Naive thymus-derived CD4-positive, alpha-beta T cell (primary cell): ENCODE measurements around the gene SPIB. TPM values are rescaled to one million over a fixed set of nuclear protein-coding genes. Genes with fewer than 3 reads are reported as not detected.

Experiments used
- ATAC-seq: fragments of 150-1000 bp; cut with Tn5 transposase; 2 replicates; pipeline ENCODE4 v1.10.0; 2021; ENCODE audit warnings: mild to moderate bottlenecking, moderate library complexity
- CTCF ChIA-PET: fragments of 350-600 bp; sonication (Branson Sonifier 250); formaldehyde crosslinking; loops from one replicate; lab custom pipeline; 2021; ENCODE audit warnings: antibody characterized with exemption; lab: Charles Lee
- POLR2A ChIA-PET: fragments of 350-600 bp; sonication (Branson Sonifier 250); formaldehyde crosslinking; loops from one replicate; lab custom pipeline; 2021; ENCODE audit warnings: antibody characterized with exemption, inconsistent platforms; lab: Charles Lee
- DNase-seq, 9 donors: peaks; one replicate each; pipeline versions ENCODE4 v3.0.0 to v3.0.0-alpha.2; 2020 to 2022; ENCODE audit warnings: mixed read lengths in 1 of 9
- H3K27ac ChIP-seq: one replicate; pipeline ENCODE4 v1.7.0; 2013; ENCODE audit warnings: mild to moderate bottlenecking, low read depth, low read length, moderate library complexity
- H3K27me3 ChIP-seq, 2 donors: one replicate each; pipeline ENCODE4 v1.7.0; 2013; ENCODE audit warnings: low read length in 2 of 2, mild to moderate bottlenecking in 2 of 2, moderate library complexity in 2 of 2; ENCODE audit not compliant: control insufficient read depth in 2 of 2, insufficient read depth in 2 of 2
- H3K36me3 ChIP-seq, 3 experiments: 1 replicate in 2 of 3; 2 replicates in 1 of 3; pipeline ENCODE4 v1.7.0; 2013; ENCODE audit warnings: low read length in 3 of 3, mild to moderate bottlenecking in 3 of 3, moderate library complexity in 1 of 3; ENCODE audit not compliant: insufficient read depth in 3 of 3, control insufficient read depth in 2 of 3
- H3K4me1 ChIP-seq, 2 donors: one replicate each; pipeline ENCODE4 v1.7.0; 2013; ENCODE audit warnings: low read length in 2 of 2, mild to moderate bottlenecking in 2 of 2, moderate library complexity in 1 of 2; ENCODE audit not compliant: control insufficient read depth in 2 of 2, insufficient read depth in 2 of 2
- H3K4me3 ChIP-seq: 2 replicates; pipeline ENCODE4 v1.7.0; 2013; ENCODE audit warnings: mild to moderate bottlenecking, low read length
- H3K9me3 ChIP-seq, 3 experiments: 1 replicate in 2 of 3; 2 replicates in 1 of 3; pipeline ENCODE4 v1.7.0; 2013; ENCODE audit warnings: low read length in 3 of 3; ENCODE audit not compliant: control insufficient read depth in 2 of 3
- H3K27ac Mint-ChIP-seq, 9 donors: one replicate each; pipeline ENCODE4 v1.8.0; 2020 to 2022; ENCODE audit warnings: mixed read lengths in 9 of 9, mild to moderate bottlenecking in 8 of 9, moderate library complexity in 5 of 9, inconsistent platforms in 2 of 9
- H3K27me3 Mint-ChIP-seq, 5 donors: one replicate each; pipeline ENCODE4 v1.8.0; 2021 to 2022; ENCODE audit warnings: mixed read lengths in 5 of 5, mild to moderate bottlenecking in 1 of 5
- H3K36me3 Mint-ChIP-seq, 5 donors: one replicate each; pipeline ENCODE4 v1.8.0; 2020 to 2022; ENCODE audit warnings: mixed read lengths in 5 of 5, mild to moderate bottlenecking in 3 of 5, inconsistent platforms in 1 of 5
- H3K4me1 Mint-ChIP-seq, 7 donors: one replicate each; pipeline ENCODE4 v1.8.0; 2020 to 2022; ENCODE audit warnings: mixed read lengths in 7 of 7, mild to moderate bottlenecking in 3 of 7, inconsistent platforms in 1 of 7
- H3K4me3 Mint-ChIP-seq, 10 donors: one replicate each; pipeline ENCODE4 v1.8.0; 2020 to 2022; ENCODE audit warnings: mild to moderate bottlenecking in 10 of 10, mixed read lengths in 10 of 10, moderate library complexity in 6 of 10, inconsistent platforms in 2 of 10
- H3K9me3 Mint-ChIP-seq, 11 donors: one replicate each; pipeline ENCODE4 v1.8.0; 2020 to 2022; ENCODE audit warnings: mixed read lengths in 11 of 11, mild to moderate bottlenecking in 4 of 11, inconsistent platforms in 1 of 11, moderate library complexity in 1 of 11
- intact Hi-C, 2 donors: fragments of 100-400 bp; cut with micrococcal nuclease; formaldehyde crosslinking; loops; one replicate each; pipeline ENCODE4 v1.15.1; 2023
- polyA plus RNA-seq, 2 donors: library from polyadenylated mRNA; unstranded; fragments of 300-500 nt; fragmentation: Illumina TruSeq; gene quantifications; one replicate each; pipeline ENCODE4 v1.2.3, GENCODE V29; 2021
- total RNA-seq, 6 experiments: library from RNA in 5 of 6; stranded (reverse) in 5 of 6; gene quantifications; 1 replicate in 5 of 6; 2 replicates in 1 of 6; pipeline ENCODE4 v1.2.3 and lab custom pipeline; 2021 to 2026

The SPIB gene
- total and polyA plus RNA-seq, 7 experiments from 2014 or later, result 0.19 to 7.5 (median 0.94) TPM

DNA sequence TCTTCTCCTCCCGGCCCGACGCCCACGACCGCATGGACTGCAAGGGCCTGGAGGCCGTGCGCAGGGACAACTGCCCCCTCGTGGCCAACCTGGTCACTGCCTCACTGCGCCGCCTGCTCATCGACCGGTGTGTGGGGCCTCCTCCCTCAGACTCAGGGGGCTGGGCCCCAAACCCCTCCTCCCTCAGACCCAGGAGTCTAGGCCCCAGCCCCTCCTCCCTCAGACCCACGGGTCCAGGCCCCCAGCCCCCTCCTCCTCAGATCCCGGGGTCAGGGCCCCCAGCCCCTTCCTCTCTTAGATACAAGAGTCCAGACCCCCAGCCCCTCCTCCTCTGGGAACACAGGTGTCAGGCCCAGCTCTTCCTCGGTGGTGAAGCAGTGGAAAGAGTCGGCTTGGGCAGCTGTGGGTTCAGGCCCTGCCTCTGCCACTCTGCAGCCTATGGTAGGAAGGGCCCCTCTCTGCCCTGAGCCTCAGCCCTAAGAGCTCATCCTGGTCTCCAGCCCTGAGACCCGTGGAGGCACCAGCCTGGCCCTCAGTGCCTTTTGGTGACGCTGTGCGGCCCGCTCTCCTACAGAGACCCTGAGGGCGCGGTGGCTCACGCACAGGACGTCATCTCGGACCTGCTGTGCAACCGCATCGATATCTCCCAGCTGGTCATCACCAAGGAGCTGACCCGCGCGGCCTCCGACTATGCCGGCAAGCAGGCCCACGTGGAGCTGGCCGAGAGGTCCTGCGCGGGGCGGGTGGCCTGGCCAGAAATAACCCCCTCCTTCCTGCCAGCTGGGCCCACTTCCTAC is 3.7 kb upstream of the SPIB start:
- DNase-seq (peak; percentile 45 to 79 (median 66)), ATAC-seq (peak; percentile 85)
- Mint-ChIP-seq H3K4me3 (no peak overlapping the region), H3K27ac (no peak overlapping the region), H3K36me3 (peaks cover 0 to 11% (median 7%) of the 10 kb centered on the region in 5 donors), H3K9me3 (peaks cover 0 to 3% (median 0%) of the 10 kb centered on the region in 11 donors), H3K4me1 (peaks cover 8 to 15% (median 9%) of the 10 kb centered on the region in 7 donors), H3K27me3 (peaks cover 8 to 17% (median 11%) of the 10 kb centered on the region in 5 donors)
- no peak overlapping the region for H3K27ac ChIP-seq
- peaks cover 0 to 7% (median 0%) of the 10 kb centered on the region in 3 experiments for H3K36me3 ChIP-seq
- H3K4me1 ChIP-seq, result no peaks in the 10 kb centered on the region
- intact Hi-C loops, result loop anchor here (1.0 to 5.0 kb wide), 4 partner anchors 30 to 58 kb away; partner anchors contain the start of gene POLD1 (in 1 of the 2)
- ChIA-PET POLR2A (interaction anchor here (2.7 kb wide), 1 partner anchor 58 kb away, joined by 13 read pairs; no protein-coding TSS in a partner anchor), CTCF (interaction anchor here (1.0 to 1.4 kb wide), 3 partner anchors 13 to 58 kb away, joined by 4 to 5 read pairs (median 5); no protein-coding TSS in a partner anchor)
- no peak overlapping the region for H3K4me3 ChIP-seq
- H3K9me3 ChIP-seq, result no peaks in the 10 kb centered on the region
- H3K27me3 ChIP-seq, result no peaks in the 10 kb centered on the region

DNA sequence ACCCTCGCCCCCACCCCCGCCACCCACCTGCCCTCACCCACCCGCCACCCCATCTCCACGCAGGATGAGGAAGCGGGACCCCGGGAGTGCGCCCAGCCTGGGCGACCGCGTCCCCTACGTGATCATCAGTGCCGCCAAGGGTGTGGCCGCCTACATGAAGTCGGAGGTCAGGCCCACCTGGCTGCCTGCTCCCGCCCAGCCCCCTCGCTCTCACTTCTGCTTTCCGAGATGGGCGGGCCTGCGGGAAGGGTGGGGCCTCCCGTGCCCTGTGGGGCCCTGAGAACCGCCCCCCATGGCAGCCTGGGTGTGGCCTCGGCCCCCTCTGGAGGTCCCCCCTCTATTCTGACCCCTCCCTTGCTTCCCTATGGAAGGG is 3.1 kb upstream of the SPIB start:
- Mint-ChIP-seq H3K4me3 (no peak overlapping the region), H3K9me3 (peaks cover 0 to 3% (median 0%) of the 10 kb centered on the region in 11 donors), H3K4me1 (peaks cover 11 to 17% (median 13%) of the 10 kb centered on the region in 7 donors), H3K27me3 (peaks cover 8 to 23% (median 15%) of the 10 kb centered on the region in 5 donors), H3K36me3 (peaks cover 0 to 13% (median 7%) of the 10 kb centered on the region in 5 donors), H3K27ac (no peak overlapping the region)
- Histone ChIP-seq H3K36me3 (peaks cover 0 to 2% (median 0%) of the 10 kb centered on the region in 3 experiments), H3K9me3 (no peaks in the 10 kb centered on the region), H3K4me1 (no peaks in the 10 kb centered on the region), H3K27ac (no peak overlapping the region), H3K27me3 (no peaks in the 10 kb centered on the region), H3K4me3 (no peak overlapping the region)
- no peak for DNase-seq
- ChIA-PET POLR2A (no interaction called here), CTCF (interaction anchor here (0.8 to 1.4 kb wide), 4 partner anchors 13 to 94 kb away, joined by 3 to 5 read pairs (median 4); no protein-coding TSS in a partner anchor)
- ATAC-seq, result peak; percentile 71
- intact Hi-C loops, result loop anchor here in 1 of 2 donors (2.0 kb wide), 1 partner anchor 31 kb away; the partner anchor contains the start of gene POLD1

DNA sequence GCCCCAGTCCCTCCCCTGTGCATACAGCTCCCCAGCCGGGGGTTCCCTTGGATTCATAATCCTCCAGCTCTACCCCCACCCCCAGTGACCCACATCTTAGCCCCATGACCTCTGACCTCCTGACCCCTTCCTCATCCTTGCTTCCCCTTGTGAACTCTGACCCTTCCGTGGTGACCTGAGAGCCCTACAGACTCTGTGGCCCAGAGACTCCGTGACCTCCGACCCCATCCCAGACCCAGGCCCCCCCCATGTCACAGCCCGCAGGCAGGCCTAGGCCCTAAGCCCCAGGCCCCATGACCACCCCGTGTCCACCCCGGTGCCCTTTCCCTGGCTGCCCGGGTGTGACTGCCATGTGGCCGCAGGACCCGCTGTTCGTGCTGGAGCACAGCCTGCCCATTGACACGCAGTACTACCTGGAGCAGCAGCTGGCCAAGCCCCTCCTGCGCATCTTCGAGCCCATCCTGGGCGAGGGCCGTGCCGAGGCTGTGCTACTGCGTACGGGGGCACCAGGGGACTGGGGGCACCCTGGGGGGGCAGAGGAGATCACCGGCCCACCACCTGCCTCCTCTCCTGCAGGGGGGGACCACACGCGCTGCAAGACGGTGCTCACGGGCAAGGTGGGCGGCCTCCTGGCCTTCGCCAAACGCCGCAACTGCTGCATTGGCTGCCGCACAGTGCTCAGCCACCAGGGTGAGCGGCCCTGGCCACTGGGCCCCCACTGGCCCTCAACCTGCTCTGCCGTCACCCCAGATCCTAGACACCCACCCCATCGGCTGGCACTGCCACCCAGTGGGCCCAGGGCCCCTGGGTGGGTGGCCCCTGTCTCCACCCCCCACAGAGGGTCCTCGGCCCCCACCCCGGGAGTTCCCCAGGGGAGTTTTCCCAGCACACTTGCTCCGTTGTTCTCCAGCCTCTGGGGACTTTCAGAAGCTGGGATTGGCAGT is 2.4 kb upstream of the SPIB start:
- CTCF ChIA-PET, result interaction anchor here (0.8 to 1.4 kb wide), 4 partner anchors 14 to 93 kb away, joined by 3 to 5 read pairs (median 4); no protein-coding TSS in a partner anchor
- Histone ChIP-seq H3K27me3 (no peaks in the 10 kb centered on the region), H3K36me3 (no peaks in the 10 kb centered on the region), H3K27ac (no peak overlapping the region), H3K4me3 (no peak overlapping the region), H3K4me1 (no peaks in the 10 kb centered on the region), H3K9me3 (no peaks in the 10 kb centered on the region)
- ATAC-seq (no peak), DNase-seq (no peak)
- Mint-ChIP-seq H3K27me3 (peaks cover 8 to 28% (median 20%) of the 10 kb centered on the region in 5 donors), H3K36me3 (peaks cover 0 to 13% (median 6%) of the 10 kb centered on the region in 5 donors), H3K4me1 (peaks cover 11 to 17% (median 13%) of the 10 kb centered on the region in 7 donors), H3K9me3 (peaks cover 0 to 3% (median 0%) of the 10 kb centered on the region in 11 donors), H3K27ac (no peak overlapping the region), H3K4me3 (no peak overlapping the region)
- intact Hi-C loops, result no loop called here
- POLR2A ChIA-PET, result no interaction called here

DNA sequence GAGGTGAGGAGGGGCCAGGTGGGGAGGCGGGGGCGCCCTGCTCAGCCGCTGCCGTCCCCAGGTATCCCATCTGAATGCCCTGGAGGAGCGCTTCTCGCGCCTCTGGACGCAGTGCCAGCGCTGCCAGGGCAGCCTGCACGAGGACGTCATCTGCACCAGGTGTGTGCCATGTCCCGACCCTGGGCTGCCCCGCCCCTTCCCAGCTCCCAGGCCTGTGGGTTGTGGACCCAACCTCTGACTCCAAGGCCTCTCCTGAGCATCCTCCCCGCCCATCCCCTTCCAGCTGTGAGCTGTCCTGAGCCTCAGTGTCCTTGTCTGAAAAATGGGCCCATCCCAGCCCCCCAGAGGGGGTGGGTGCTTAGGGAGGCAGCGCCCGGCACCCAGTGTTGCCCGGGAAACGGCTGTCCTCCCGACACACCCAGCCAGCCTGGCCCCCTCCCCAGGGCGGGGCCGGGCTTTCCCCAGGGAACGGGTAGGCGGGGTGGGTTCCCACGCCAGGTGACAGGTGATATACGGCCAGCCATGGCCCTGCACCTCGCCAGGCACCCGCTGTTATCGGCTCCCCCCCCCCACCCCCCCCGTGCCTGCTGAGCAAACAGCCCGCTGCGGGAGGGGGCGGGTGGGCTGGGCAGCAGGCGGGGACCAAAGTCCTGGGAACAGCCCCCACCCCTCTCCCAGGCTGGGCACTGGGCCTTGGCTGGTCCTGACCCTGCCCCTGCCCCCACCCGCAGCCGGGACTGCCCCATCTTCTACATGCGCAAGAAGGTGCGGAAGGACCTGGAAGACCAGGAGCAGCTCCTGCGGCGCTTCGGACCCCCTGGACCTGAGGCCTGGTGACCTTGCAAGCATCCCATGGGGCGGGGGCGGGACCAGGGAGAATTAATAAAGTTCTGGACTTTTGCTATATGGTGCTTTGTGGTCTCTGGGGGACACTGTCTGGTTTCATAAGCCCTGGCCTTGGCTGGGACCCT is 1.3 kb upstream of the SPIB start:
- POLR2A ChIA-PET, result no interaction called here
- intact Hi-C loops, result no loop called here

DNA sequence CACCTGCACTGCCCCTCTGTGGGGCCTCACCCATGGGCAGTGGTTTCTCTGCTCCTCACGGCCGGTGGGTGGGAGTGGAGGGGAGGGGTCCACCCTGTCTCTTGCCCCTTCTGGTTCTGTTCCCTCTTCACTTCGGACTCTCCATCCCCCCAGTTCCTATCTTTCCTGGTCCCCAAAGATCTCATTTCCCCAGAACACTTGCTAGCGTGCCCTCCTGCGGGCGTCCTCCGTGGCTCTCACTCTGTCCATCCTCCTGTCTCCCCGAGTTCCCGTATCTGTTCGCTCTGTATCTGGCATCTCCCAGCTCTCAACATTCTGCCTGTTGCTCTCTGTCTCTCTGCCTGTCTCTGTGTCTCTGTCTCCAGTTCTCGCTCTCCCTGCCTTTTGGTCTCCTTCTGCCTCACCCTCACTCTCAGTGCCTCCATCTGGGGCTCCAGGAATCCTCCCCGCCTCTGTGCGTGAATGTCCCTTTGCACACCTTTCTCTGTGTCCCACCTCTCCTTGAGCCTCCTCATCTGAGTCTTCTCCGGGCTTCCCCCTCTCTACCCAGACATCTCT is 363 bp downstream of the SPIB start:
- H3K4me3 ChIP-seq, result no peak overlapping the region
- H3K36me3 ChIP-seq, result no peaks in the 10 kb centered on the region
- intact Hi-C loops, result no loop called here
- CTCF ChIA-PET, result no interaction called here
- Mint-ChIP-seq H3K9me3 (peaks cover 0 to 3% (median 0%) of the 10 kb centered on the region in 11 donors), H3K36me3 (peaks cover 0 to 10% (median 4%) of the 10 kb centered on the region in 5 donors), H3K4me3 (peak overlapping the region in 1 of 10 donors; percentile 11), H3K27ac (peak overlapping the region in 1 of 9 donors; percentile 36), H3K4me1 (peaks cover 11 to 20% (median 13%) of the 10 kb centered on the region in 7 donors), H3K27me3 (peaks cover 8 to 33% (median 23%) of the 10 kb centered on the region in 5 donors)
- ATAC-seq (no peak), DNase-seq (no peak)
- H3K27me3 ChIP-seq, result no peaks in the 10 kb centered on the region
- H3K9me3 ChIP-seq, result no peaks in the 10 kb centered on the region
- no peak overlapping the region for H3K27ac ChIP-seq
- no peaks in the 10 kb centered on the region for H3K4me1 ChIP-seq
- POLR2A ChIA-PET, result no interaction called here

More for the DNA sequence above, 1.3 kb upstream of the SPIB start:
- Histone ChIP-seq H3K4me3 (no peak overlapping the region), H3K27me3 (no peaks in the 10 kb centered on the region), H3K36me3 (no peaks in the 10 kb centered on the region), H3K27ac (no peak overlapping the region), H3K4me1 (no peaks in the 10 kb centered on the region), H3K9me3 (no peaks in the 10 kb centered on the region)
- peaks cover 8 to 31% (median 23%) of the 10 kb centered on the region in 5 donors for H3K27me3 Mint-ChIP-seq
- no peak overlapping the region for H3K4me3 Mint-ChIP-seq
- H3K9me3 Mint-ChIP-seq, result peaks cover 0 to 3% (median 0%) of the 10 kb centered on the region in 11 donors
- no peak for ATAC-seq
- H3K27ac Mint-ChIP-seq, result no peak overlapping the region
- H3K4me1 Mint-ChIP-seq, result peaks cover 11 to 17% (median 13%) of the 10 kb centered on the region in 7 donors
- no peak for DNase-seq
- CTCF ChIA-PET, result no interaction called here
- peaks cover 0 to 12% (median 4%) of the 10 kb centered on the region in 5 donors for H3K36me3 Mint-ChIP-seq
